ENCODE results near the gene MYO9B.

DNA sequence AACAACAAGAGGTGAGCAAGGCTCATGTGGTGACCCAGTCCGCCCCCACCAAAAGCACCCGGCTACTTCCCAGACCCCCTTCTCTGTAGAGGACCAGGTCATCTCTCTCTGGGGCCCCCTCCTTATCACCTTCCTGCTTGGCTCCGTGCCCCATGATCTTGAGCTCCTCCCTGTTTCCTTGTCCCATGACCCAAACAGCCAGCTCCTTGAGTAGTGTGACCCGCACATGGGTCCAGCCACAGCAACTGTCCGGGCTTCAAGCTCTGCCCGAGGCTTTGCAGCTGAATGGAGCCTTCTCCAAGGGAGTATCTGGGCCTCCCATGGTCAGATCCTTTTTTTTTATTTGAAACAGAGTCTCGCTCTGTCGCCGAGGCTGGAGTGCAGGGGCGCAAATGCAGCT, 61.8 kb downstream of the MYO9B start:
- TF ChIP-seq, protein P1, sequence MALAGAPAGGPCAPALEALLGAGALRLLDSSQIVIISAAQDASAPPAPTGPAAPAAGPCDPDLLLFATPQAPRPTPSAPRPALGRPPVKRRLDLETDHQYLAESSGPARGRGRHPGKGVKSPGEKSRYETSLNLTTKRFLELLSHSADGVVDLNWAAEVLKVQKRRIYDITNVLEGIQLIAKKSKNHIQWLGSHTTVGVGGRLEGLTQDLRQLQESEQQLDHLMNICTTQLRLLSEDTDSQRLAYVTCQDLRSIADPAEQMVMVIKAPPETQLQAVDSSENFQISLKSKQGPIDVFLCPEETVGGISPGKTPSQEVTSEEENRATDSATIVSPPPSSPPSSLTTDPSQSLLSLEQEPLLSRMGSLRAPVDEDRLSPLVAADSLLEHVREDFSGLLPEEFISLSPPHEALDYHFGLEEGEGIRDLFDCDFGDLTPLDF (CRISPR knock-in tag; IDR thresholded peaks at IDR 0.05) = no peak
- TF ChIP-seq, protein P2, sequence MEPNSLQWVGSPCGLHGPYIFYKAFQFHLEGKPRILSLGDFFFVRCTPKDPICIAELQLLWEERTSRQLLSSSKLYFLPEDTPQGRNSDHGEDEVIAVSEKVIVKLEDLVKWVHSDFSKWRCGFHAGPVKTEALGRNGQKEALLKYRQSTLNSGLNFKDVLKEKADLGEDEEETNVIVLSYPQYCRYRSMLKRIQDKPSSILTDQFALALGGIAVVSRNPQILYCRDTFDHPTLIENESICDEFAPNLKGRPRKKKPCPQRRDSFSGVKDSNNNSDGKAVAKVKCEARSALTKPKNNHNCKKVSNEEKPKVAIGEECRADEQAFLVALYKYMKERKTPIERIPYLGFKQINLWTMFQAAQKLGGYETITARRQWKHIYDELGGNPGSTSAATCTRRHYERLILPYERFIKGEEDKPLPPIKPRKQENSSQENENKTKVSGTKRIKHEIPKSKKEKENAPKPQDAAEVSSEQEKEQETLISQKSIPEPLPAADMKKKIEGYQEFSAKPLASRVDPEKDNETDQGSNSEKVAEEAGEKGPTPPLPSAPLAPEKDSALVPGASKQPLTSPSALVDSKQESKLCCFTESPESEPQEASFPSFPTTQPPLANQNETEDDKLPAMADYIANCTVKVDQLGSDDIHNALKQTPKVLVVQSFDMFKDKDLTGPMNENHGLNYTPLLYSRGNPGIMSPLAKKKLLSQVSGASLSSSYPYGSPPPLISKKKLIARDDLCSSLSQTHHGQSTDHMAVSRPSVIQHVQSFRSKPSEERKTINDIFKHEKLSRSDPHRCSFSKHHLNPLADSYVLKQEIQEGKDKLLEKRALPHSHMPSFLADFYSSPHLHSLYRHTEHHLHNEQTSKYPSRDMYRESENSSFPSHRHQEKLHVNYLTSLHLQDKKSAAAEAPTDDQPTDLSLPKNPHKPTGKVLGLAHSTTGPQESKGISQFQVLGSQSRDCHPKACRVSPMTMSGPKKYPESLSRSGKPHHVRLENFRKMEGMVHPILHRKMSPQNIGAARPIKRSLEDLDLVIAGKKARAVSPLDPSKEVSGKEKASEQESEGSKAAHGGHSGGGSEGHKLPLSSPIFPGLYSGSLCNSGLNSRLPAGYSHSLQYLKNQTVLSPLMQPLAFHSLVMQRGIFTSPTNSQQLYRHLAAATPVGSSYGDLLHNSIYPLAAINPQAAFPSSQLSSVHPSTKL (CRISPR knock-in tag; IDR thresholded peaks at IDR 0.05) = no peak
- TF ChIP-seq DPF2 (CRISPR knock-in tag; IDR thresholded peaks at IDR 0.05; ENCODE audit: borderline replicate concordance, low read depth) (no peak), RXRA (CRISPR knock-in tag; IDR thresholded peaks at IDR 0.05) (no peak), KAT7 (CRISPR knock-in tag; IDR thresholded peaks at IDR 0.05; ENCODE audit: borderline replicate concordance) (no peak), ZNF136 (CRISPR knock-in tag; IDR thresholded peaks at IDR 0.05; ENCODE audit: low read depth) (no peak), TP53 (CRISPR knock-in tag; conservative IDR thresholded peaks at IDR 0.05) (no peak), MAFK (conservative IDR thresholded peaks at IDR 0.05 in 1 of 2, IDR thresholded peaks at IDR 0.05 in 1 of 2; ENCODE audit: low read length in 2 of 2) (no peak), GABPA (IDR thresholded peaks at IDR 0.05; ENCODE audit: low read depth, low read length) (no peak), GABPA (CRISPR knock-in tag; IDR thresholded peaks at IDR 0.05; ENCODE audit: low read depth) (no peak), ZNF331 (CRISPR knock-in tag; IDR thresholded peaks at IDR 0.05) (no peak), FOSL2 (CRISPR knock-in tag; IDR thresholded peaks at IDR 0.05) (no peak), SRF (IDR thresholded peaks at IDR 0.05; ENCODE audit: low read depth, low read length) (no peak)
- TF ChIP-seq, protein P3, sequence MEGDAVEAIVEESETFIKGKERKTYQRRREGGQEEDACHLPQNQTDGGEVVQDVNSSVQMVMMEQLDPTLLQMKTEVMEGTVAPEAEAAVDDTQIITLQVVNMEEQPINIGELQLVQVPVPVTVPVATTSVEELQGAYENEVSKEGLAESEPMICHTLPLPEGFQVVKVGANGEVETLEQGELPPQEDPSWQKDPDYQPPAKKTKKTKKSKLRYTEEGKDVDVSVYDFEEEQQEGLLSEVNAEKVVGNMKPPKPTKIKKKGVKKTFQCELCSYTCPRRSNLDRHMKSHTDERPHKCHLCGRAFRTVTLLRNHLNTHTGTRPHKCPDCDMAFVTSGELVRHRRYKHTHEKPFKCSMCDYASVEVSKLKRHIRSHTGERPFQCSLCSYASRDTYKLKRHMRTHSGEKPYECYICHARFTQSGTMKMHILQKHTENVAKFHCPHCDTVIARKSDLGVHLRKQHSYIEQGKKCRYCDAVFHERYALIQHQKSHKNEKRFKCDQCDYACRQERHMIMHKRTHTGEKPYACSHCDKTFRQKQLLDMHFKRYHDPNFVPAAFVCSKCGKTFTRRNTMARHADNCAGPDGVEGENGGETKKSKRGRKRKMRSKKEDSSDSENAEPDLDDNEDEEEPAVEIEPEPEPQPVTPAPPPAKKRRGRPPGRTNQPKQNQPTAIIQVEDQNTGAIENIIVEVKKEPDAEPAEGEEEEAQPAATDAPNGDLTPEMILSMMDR (CRISPR knock-in tag; IDR thresholded peaks at IDR 0.05) = no peak
- TF ChIP-seq, protein P4, sequence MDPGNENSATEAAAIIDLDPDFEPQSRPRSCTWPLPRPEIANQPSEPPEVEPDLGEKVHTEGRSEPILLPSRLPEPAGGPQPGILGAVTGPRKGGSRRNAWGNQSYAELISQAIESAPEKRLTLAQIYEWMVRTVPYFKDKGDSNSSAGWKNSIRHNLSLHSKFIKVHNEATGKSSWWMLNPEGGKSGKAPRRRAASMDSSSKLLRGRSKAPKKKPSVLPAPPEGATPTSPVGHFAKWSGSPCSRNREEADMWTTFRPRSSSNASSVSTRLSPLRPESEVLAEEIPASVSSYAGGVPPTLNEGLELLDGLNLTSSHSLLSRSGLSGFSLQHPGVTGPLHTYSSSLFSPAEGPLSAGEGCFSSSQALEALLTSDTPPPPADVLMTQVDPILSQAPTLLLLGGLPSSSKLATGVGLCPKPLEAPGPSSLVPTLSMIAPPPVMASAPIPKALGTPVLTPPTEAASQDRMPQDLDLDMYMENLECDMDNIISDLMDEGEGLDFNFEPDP (CRISPR knock-in tag; conservative IDR thresholded peaks at IDR 0.05) = no peak
